ENCODE data around the gene ANGPTL8.

DNA sequence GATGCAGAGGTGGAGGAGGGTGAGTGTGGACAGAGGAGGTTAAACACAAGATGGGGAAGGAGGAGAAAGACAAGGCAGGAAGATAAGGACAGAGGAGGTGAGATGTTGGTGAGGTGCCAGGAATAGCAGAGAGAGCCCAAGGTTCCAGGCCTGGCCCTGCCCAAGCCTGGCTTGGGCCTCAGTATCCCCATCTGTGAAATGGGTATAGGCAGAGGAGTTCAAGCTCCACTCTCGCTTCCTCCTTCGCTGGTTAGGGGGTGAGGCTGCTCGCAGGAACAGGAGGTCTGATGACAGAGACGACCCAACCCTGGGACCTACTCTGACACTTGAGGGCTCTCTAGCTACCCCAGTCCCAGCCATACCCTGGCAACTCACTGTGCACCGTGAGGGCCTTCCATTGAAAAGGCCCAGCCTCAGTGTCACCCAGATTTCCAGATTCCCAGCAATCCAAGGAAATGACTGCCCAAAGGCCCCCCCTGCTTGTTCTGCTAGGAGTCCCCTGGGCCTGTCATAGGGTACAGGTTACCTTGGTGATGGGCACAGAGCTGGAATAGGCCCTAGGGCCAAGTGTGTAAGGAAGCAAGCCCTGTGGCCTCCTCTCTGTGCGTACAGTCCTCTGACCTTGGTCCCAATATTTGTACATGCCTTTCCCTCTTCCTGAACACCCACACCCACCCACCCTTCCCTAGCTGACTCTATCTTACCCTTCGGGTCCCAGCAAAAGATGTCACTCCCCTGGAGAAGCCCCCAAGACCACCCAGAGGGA lies 8.6 kb upstream of the ANGPTL8 start:
- TF ChIP-seq, protein P1, sequence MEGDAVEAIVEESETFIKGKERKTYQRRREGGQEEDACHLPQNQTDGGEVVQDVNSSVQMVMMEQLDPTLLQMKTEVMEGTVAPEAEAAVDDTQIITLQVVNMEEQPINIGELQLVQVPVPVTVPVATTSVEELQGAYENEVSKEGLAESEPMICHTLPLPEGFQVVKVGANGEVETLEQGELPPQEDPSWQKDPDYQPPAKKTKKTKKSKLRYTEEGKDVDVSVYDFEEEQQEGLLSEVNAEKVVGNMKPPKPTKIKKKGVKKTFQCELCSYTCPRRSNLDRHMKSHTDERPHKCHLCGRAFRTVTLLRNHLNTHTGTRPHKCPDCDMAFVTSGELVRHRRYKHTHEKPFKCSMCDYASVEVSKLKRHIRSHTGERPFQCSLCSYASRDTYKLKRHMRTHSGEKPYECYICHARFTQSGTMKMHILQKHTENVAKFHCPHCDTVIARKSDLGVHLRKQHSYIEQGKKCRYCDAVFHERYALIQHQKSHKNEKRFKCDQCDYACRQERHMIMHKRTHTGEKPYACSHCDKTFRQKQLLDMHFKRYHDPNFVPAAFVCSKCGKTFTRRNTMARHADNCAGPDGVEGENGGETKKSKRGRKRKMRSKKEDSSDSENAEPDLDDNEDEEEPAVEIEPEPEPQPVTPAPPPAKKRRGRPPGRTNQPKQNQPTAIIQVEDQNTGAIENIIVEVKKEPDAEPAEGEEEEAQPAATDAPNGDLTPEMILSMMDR (IDR thresholded peaks at IDR 0.05), result no peak
- no peak for TF ChIP-seq POLR2A (IDR thresholded peaks at IDR 0.05)
